Astrocyte of the cerebellum (primary cell): ENCODE data around the gene GP9.

Experiments used
- DNase-seq: peaks from one replicate; pipeline ENCODE4 v3.0.0-alpha.2; 2011; ENCODE audit warnings: low read depth
- H3K4me3 ChIP-seq: 2 replicates; pipeline ENCODE4 v1.5.1; 2011; ENCODE audit warnings: mild to moderate bottlenecking, low read depth, low read length, moderate library complexity
- CTCF ChIP-seq: IDR thresholded peaks from 2 replicates; pipeline ENCODE4 v1.5.1; 2012; ENCODE audit warnings: low read length, low read depth, moderate library complexity, mild to moderate bottlenecking; ENCODE audit errors: missing control alignments
- in situ Hi-C: cut with HindIII; loops from 2 replicates; pipeline ENCODE4 v1.10.0; 2017; ENCODE audit warnings: low sequenced_read_pairs

GP9 gene

DNA sequence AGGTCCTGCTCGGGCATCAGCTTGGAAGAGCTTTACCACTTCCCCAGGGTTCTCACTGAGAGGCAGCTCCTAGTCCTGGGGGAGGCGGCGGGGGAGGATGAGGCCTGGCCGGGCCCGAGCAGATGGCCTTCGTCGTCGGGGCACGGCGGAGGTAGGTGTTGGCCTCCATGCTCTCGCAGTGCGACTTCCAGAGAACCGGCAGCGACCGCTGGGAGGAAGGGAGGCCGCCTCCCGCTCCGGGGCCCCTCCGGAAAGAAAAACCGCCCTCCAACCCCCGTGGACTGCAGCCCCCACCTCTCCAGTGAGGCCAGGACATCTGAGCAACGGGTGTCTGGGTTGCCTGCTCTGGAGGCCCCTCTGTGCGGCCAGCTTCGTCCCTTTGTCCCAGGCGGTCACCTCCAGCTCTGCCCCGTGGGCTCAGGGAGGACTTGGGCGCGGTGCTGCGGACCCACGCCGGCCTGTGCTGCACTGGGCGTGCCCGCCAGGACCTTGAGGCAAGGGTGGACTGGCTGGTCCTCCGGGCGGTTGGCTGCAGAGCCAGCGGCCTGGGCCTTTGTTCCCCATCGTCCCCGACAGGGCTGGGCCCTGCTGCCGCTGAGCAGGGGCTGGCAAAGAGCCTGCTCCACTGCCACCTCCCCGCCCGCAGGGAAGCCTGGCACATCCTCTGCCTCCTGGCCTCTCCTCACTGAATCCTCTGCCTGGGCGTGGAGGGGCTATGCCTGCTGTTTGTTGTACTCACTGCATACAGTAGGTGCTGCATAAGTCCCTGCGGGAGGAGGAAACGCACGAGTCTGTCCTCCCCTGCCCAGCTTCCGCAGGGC is 13.6 kb upstream of the GP9 start:
- no peak overlapping the region for H3K4me3 ChIP-seq
- DNase-seq: no peak
- TF ChIP-seq CTCF: no peak
- in situ Hi-C loops: no loop called here

- TF ChIP-seq CTCF: no peak
- DNase-seq: no peak
- no peak overlapping the region for H3K4me3 ChIP-seq
- in situ Hi-C loops: no loop called here
Measured at GRCh38 chr3:129047553-129047839, 13.1 kb upstream of the GP9 start.

DNA sequence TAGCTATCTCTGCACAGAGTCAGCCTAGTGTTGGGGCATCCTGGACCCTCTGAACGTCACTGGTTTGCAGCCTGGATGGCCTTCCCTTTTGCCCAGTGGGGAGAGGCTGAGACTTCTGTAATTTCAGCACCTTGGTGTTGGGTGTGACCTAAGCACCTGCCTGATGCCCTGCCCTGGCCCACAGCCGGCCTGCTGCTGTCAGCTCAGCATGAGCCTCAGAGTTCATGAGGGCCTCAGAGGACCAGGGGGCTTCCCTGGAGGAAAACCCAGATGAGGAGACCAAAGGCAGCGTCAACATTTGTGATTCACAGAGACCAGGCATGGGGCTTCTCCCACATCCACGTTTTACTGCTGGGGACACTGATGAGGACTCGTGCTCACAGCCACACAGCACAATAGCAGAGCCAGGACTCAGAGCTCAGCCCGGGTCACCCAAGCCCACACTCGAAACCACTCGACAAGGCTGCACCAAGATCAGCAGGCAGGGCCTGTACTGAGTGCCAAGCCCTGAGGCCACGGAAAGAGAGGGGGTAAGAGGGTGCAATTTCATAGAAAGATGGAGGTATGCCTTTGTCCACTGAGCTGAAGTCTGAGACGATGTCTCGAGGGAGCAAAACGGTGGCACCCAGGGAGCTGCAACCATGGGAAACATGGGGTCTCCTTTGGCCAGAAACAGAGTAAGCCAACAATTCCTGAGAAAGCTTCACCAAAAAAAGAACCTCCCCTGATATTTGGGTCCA is 9.9 kb upstream of the GP9 start:
- no peak for DNase-seq
- H3K4me3 ChIP-seq: no peak overlapping the region
- no peak for TF ChIP-seq CTCF
- in situ Hi-C loops: no loop called here

DNA sequence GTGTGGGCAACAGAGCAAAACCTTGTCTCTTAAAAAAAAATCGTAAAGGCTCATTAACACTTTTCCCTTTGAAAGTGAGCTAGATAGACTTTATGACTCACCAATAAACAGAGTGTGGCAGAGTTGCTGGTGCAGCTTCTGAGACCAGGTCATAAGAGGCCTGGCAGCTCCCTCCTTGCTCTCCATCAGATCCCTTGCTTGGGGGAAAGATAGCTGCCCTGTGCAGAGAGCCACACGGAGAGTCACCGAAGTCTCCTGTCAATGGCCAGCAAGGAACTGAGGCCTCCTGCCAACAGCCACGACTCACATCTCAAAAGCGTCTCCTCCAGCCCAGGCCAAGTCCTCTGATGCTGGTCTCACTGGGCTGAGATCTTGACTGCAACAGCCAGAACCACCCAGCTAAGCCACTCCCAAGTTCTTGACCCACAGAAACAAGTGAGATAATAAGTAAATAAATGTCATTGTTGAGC is 8.7 kb upstream of the GP9 start:
- in situ Hi-C loops: no loop called here
- DNase-seq: no peak
- no peak for TF ChIP-seq CTCF
- H3K4me3 ChIP-seq: no peak overlapping the region

DNA sequence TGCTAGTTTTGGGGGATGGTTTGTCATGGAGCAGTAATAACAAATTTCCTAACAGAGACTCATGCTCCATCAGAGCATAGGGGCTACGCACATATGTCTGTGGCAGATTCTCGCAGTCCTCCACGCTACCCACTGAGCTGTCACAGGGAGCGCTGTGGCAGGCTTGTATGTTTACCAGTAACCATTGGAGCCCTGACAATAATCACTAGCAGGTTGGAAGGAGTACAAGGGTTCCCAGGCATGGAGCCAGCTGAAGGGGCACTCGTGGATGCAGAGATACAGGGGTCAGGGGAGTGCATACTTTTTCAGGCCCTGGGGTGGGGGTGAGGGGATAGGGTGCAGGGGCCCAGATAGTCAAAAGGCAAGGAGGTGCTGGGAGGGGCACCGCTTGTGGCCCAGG is 7.9 kb upstream of the GP9 start:
- no peak overlapping the region for H3K4me3 ChIP-seq
- in situ Hi-C loops: no loop called here
- DNase-seq: no peak
- TF ChIP-seq CTCF: no peak

- DNase-seq: no peak
- no peak for TF ChIP-seq CTCF
- in situ Hi-C loops: no loop called here
- H3K4me3 ChIP-seq: no peak overlapping the region
Measured at GRCh38 chr3:129054605-129055104, 5.9 kb upstream of the GP9 start.
